Tibial artery (tissue), 4 donors: Measurements from ENCODE around the gene IL12RB1.

ENCODE experiments used
- DNase-seq, 2 donors: peaks; one replicate each; pipeline ENCODE4 v3.0.0-alpha.2; 2019
- H3K27ac ChIP-seq, 2 donors: fragments of 200-600 bp; sonication (generic) in 1 of 2; 1 replicate in 1 of 2; 2 replicates in 1 of 2; pipeline ENCODE4 v1.5.1; 2018 to 2019; ENCODE audit warnings: mild to moderate bottlenecking in 1 of 2
- H3K27me3 ChIP-seq, 2 donors: fragments of 200-600 bp; sonication (generic) in 1 of 2; one replicate each; pipeline versions ENCODE4 v1.5.1 to v1.6.0; 2016 to 2019
- H3K36me3 ChIP-seq, 3 donors: fragments of 200-600 bp; sonication (generic) in 2 of 3; one replicate each; pipeline ENCODE4 v1.5.1; 2016 to 2019; ENCODE audit warnings: mild to moderate bottlenecking in 2 of 3
- H3K4me1 ChIP-seq, 4 donors: fragments of 200-600 bp; sonication (generic) in 2 of 4; 1 replicate in 3 of 4; 2 replicates in 1 of 4; pipeline ENCODE4 v1.5.1; 2016 to 2019
- H3K4me3 ChIP-seq, 2 donors: fragments of 200-600 bp; sonication (generic) in 1 of 2; 1 replicate in 1 of 2; 2 replicates in 1 of 2; pipeline ENCODE4 v1.5.1; 2018 to 2019; ENCODE audit warnings: mild to moderate bottlenecking in 2 of 2
- H3K9me3 ChIP-seq, 3 donors: fragments of 200-600 bp; sonication (generic) in 1 of 3; one replicate each; pipeline ENCODE4 v1.5.1; 2016 to 2019
- intact Hi-C: fragments of 100-400 bp; cut with DNase I; formaldehyde crosslinking; loops from one replicate; pipeline ENCODE4 v1.15.0; 2023; ENCODE audit warnings: low total_unique reads
- TF ChIP-seq, protein P1 (sequence below), 2 experiments: fragments of 200-600 bp in 1 of 2; fragments of 450-650 bp in 1 of 2; IDR thresholded peaks; one replicate each; pipeline ENCODE4 v1.5.1; 2017 to 2019; ENCODE audit warnings: antibody characterized with exemption in 2 of 2, mild to moderate bottlenecking in 1 of 2, moderate library complexity in 1 of 2

Gene IL12RB1

GRCh38 chr19:18070181-18070580 is 16.6 kb downstream of the IL12RB1 start:
- Histone ChIP-seq H3K27me3 (peaks cover 0 to 29% of the 10 kb centered on the region in 2 donors), H3K27ac (no peak overlapping the region), H3K4me1 (no peaks in the 10 kb centered on the region), H3K4me3 (no peak overlapping the region), H3K36me3 (no peaks in the 10 kb centered on the region), H3K9me3 (no peaks in the 10 kb centered on the region)
- intact Hi-C loops, result no loop called here
- DNase-seq, result no peak
- TF ChIP-seq, protein P1, sequence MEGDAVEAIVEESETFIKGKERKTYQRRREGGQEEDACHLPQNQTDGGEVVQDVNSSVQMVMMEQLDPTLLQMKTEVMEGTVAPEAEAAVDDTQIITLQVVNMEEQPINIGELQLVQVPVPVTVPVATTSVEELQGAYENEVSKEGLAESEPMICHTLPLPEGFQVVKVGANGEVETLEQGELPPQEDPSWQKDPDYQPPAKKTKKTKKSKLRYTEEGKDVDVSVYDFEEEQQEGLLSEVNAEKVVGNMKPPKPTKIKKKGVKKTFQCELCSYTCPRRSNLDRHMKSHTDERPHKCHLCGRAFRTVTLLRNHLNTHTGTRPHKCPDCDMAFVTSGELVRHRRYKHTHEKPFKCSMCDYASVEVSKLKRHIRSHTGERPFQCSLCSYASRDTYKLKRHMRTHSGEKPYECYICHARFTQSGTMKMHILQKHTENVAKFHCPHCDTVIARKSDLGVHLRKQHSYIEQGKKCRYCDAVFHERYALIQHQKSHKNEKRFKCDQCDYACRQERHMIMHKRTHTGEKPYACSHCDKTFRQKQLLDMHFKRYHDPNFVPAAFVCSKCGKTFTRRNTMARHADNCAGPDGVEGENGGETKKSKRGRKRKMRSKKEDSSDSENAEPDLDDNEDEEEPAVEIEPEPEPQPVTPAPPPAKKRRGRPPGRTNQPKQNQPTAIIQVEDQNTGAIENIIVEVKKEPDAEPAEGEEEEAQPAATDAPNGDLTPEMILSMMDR (IDR thresholded peaks at IDR 0.05), result no peak

GRCh38 chr19:18069383-18069782 is 17.4 kb downstream of the IL12RB1 start:
- TF ChIP-seq, protein P1 (IDR thresholded peaks at IDR 0.05), result no peak
- Histone ChIP-seq H3K4me1 (no peaks in the 10 kb centered on the region), H3K9me3 (no peaks in the 10 kb centered on the region), H3K27ac (no peak overlapping the region), H3K4me3 (no peak overlapping the region), H3K27me3 (peaks cover 0 to 29% of the 10 kb centered on the region in 2 donors), H3K36me3 (no peaks in the 10 kb centered on the region)
- intact Hi-C loops, result no loop called here
- DNase-seq, result no peak

DNA sequence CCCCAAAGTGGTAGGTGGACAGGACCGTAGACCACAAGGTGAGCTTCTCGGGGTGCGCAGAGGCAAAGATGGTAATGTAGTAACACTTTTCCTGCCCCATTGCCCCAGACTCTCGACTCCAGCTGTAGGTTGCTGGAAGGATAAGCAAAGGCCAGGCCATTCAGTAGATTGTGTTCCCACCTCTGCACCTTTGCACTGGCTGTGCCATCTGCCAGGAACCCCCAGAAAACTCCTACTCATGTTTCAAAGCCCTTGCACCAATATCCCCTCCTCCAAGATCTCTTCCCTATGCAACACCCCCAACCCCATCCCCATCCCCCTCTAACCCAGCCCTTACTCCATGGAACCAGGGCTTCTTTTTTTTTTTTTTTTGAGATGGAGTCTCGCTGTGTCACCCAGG is 18.3 kb downstream of the IL12RB1 start:
- Histone ChIP-seq H3K4me3 (no peak overlapping the region), H3K4me1 (no peaks in the 10 kb centered on the region), H3K27ac (no peak overlapping the region), H3K36me3 (no peaks in the 10 kb centered on the region), H3K9me3 (no peaks in the 10 kb centered on the region), H3K27me3 (peaks cover 0 to 34% of the 10 kb centered on the region in 2 donors)
- TF ChIP-seq, protein P1 (IDR thresholded peaks at IDR 0.05), result no peak
- no peak for DNase-seq
- intact Hi-C loops, result no loop called here

DNA sequence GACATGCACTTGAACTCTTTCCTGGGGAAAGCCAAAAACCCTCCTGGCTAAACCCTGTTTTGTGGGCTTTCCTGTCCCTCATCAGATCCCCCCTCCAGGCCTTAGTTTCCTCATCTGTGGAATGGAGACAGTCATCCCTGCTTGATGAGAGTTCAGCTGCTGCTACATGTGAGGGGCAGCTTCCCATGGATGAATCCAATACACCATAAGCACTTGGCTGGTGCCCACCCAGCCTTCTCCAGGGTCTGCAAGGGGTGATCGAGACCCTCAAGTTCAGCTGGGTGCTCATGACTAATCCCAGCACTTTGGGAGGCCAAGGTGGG is 21.6 kb downstream of the IL12RB1 start:
- intact Hi-C loops, result no loop called here
- Histone ChIP-seq H3K9me3 (no peaks in the 10 kb centered on the region), H3K4me1 (no peaks in the 10 kb centered on the region), H3K27ac (no peak overlapping the region), H3K36me3 (no peaks in the 10 kb centered on the region), H3K27me3 (peaks cover 0 to 13% of the 10 kb centered on the region in 2 donors), H3K4me3 (no peak overlapping the region)
- no peak for DNase-seq
- TF ChIP-seq, protein P1 (IDR thresholded peaks at IDR 0.05), result no peak

- Histone ChIP-seq H3K9me3 (no peaks in the 10 kb centered on the region), H3K4me3 (no peak overlapping the region), H3K27ac (no peak overlapping the region), H3K4me1 (peaks cover 0 to 3% (median 2%) of the 10 kb centered on the region in 4 donors), H3K27me3 (peaks cover 0 to 8% of the 10 kb centered on the region in 2 donors), H3K36me3 (no peaks in the 10 kb centered on the region)
- intact Hi-C loops, result loop anchor here (5.0 kb wide), 1 partner anchor 121 kb away; no protein-coding TSS in a partner anchor
- TF ChIP-seq, protein P1 (IDR thresholded peaks at IDR 0.05), result no peak
- no peak for DNase-seq
Measured at GRCh38 chr19:18063463-18063862, 23.3 kb downstream of the IL12RB1 start.

DNA sequence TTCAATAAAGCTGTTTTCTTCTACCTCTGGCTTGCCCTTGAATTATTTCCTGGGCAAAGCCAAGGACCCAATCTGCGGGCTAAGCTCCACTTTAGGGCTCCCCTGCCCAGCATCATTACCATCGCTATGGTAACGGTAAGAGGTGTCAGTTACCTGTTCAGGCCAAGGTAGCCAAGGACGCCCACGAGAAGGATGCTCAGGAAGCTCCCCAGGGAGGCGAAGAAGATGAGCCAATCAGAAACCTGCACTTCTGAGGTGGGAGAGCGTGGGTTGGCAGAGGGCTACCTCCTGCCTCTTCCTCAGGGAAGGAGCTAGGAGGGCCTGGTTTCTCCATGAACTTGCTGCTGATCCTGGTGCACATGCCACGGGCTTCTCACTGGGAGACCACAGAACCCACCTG is 24.7 kb downstream of the IL12RB1 start:
- no peak for DNase-seq
- Histone ChIP-seq H3K4me1 (peaks cover 0 to 15% (median 10%) of the 10 kb centered on the region in 4 donors), H3K36me3 (no peaks in the 10 kb centered on the region), H3K27ac (no peak overlapping the region), H3K4me3 (no peak overlapping the region), H3K9me3 (no peaks in the 10 kb centered on the region), H3K27me3 (peaks cover 0 to 8% of the 10 kb centered on the region in 2 donors)
- TF ChIP-seq, protein P1 (IDR thresholded peaks at IDR 0.05), result no peak
- intact Hi-C loops, result loop anchor here (5.0 kb wide), 1 partner anchor 120 kb away; no protein-coding TSS in a partner anchor
